NB4 (cell line): ENCODE data around the gene SLC25A33.
"Not testable (repeated sequence)": the region's sequence is repeated elsewhere in the genome, so short reads cannot be mapped to it uniquely, and the experiment has no call there.

ENCODE experiments used
- MYC ChIP-seq: IDR thresholded peaks from 2 replicates; pipeline ENCODE4 v1.6.1; 2011; ENCODE audit warnings: low read depth, low read length
- POLR2A ChIP-seq: IDR thresholded peaks from 2 replicates; pipeline ENCODE4 v1.6.1; 2011; ENCODE audit warnings: mild to moderate bottlenecking; ENCODE audit not compliant: insufficient read length; ENCODE audit errors: extremely low read depth
- TF ChIP-seq, protein P1 (sequence below): IDR thresholded peaks from one replicate; pipeline ENCODE4 v1.5.1; 2012; ENCODE audit warnings: low read depth, low read length
- TF ChIP-seq, protein P2 (sequence below): IDR thresholded peaks from 2 replicates; pipeline ENCODE4 v1.6.1; 2011; ENCODE audit warnings: low read depth, low read length

DNA sequence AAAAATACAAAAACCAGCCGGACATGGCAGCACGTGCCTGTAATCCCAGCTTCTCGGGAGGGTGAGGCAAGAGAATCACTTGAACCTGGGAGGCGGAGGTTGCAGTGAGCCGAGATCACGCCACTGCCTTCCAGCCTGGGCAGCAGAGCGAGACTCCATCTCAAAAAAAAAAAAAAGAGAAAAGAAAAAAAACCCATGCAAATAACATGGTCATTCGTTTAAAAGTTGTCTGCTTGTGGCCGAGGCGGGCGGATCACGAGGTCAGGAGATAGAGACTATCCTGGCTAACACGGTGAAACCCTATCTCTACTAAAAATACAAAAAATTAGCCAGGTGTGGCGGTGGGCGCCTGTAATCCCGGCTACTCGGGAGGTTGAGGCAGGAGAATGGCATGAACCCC is 20.8 kb downstream of the SLC25A33 start:
- TF ChIP-seq, protein P1, sequence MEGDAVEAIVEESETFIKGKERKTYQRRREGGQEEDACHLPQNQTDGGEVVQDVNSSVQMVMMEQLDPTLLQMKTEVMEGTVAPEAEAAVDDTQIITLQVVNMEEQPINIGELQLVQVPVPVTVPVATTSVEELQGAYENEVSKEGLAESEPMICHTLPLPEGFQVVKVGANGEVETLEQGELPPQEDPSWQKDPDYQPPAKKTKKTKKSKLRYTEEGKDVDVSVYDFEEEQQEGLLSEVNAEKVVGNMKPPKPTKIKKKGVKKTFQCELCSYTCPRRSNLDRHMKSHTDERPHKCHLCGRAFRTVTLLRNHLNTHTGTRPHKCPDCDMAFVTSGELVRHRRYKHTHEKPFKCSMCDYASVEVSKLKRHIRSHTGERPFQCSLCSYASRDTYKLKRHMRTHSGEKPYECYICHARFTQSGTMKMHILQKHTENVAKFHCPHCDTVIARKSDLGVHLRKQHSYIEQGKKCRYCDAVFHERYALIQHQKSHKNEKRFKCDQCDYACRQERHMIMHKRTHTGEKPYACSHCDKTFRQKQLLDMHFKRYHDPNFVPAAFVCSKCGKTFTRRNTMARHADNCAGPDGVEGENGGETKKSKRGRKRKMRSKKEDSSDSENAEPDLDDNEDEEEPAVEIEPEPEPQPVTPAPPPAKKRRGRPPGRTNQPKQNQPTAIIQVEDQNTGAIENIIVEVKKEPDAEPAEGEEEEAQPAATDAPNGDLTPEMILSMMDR = not testable (repeated sequence)
- TF ChIP-seq POLR2A, MYC: not testable (repeated sequence)
- TF ChIP-seq, protein P2, sequence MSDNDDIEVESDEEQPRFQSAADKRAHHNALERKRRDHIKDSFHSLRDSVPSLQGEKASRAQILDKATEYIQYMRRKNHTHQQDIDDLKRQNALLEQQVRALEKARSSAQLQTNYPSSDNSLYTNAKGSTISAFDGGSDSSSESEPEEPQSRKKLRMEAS = not testable (repeated sequence)
